Measurements from ENCODE around the gene AIG1.
"Not testable (repeated sequence)": the region's sequence is repeated elsewhere in the genome, so short reads cannot be mapped to it uniquely, and the experiment has no call there.

The AIG1 gene

DNA sequence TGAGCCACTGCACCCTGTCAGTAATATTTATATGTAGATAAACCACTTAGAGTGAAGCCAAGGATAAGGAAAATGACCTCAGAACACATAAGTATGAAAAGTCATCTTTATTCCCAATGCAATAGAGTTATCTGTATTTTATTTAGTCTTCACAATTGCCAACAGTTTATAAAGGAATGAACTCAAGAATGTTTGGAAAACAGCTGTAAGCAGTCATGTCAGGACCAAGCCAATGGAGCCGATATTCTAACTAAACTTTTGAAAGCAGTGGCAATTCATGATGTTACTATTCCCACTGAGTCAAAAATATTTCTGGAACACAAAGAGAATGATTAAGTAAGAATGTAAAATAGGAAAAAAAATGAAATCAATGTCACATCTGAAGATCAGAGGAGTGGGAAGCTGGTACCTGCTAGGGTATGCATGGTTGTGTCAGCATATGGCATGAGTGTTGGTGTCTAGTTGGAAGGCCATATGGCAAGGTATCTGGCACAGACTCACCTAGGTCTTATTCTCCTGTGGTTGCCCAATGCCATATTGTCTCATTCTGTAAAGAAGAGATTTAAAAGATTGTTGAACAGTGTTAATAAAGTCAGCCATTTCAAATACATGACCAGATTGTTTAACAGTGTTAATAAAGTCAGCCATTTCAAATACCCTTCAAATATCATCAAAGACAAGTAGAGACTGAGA is 271.6 kb downstream of the AIG1 start:
- DNase-seq (ENCODE audit: low read depth), result no peak

DNA sequence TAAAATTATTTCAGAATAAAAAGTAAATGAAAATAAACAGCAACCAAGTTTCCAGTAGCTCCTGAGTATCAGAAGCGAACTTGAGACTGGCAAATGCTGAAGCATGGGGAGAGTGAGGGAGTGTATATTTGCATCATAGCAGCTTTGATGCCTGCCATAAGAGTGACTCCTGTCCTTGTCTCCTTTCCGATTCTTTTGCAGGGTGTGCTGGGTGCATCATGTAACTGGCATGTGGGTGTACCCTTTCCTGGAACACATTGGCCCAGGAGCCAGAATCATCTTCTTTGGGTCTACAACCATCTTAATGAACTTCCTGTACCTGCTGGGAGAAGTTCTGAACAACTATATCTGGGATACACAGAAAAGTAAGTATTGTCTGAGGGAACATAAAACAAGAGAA is 272.4 kb downstream of the AIG1 start:
- DNase-seq (ENCODE audit: low read depth), result peak; percentile 41

DNA sequence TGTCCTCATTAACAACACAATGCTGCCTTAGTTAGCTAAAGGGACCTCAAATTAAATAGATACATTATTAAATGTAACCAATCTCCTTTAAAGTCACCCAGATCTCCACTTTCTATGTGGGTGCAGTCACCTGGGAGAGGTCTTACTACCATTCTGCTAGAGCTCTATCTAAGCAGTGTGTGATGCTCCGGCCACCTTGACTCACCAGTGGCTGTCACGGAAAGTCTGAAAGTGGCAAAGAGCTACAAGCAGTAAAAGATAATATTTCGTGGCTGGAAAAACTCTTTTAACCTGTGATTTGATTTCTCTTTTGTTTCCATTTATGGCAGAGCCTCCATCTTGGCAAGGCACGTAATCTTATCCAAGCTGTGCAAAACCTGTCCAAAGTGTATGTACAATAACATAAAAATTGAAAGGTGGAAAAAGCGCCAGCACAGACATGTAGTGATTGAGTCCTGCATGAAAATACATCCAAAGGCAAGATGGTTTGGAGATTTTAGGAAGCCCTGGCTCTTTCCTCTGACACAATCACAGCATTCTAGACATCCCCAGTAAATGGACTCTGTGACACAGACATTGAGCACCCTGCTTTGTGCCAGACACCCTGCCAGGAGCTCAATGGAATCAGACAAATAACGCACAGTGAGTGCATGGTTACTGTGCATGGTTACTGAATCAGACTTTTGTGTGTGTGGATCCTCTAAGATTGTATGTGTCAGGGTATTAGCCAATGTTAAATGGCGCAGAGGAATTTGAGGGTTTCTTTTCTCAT is 273.2 kb downstream of the AIG1 start:
- DNase-seq (ENCODE audit: low read depth), result peak; percentile 9

DNA sequence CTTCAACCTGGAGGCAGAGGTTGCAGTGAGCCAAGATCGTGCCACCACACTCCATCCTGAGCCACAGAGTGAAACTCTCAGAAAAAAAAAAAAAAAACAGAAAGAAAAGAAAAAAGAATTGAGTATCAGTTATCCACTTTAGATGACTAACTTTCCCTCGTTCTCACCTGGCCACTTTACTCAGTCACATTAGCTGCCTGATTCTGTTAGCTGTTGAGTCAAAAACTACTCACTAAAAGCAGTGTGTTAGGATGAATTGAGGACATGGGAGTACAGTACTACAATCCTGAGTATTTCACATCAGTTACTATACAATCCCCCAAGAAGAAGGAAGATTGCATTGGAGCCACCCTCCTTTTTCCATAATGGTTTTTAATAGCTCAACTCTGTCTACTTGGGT is 275.2 kb downstream of the AIG1 start:
- DNase-seq (ENCODE audit: low read depth), result peak; percentile 25

DNA sequence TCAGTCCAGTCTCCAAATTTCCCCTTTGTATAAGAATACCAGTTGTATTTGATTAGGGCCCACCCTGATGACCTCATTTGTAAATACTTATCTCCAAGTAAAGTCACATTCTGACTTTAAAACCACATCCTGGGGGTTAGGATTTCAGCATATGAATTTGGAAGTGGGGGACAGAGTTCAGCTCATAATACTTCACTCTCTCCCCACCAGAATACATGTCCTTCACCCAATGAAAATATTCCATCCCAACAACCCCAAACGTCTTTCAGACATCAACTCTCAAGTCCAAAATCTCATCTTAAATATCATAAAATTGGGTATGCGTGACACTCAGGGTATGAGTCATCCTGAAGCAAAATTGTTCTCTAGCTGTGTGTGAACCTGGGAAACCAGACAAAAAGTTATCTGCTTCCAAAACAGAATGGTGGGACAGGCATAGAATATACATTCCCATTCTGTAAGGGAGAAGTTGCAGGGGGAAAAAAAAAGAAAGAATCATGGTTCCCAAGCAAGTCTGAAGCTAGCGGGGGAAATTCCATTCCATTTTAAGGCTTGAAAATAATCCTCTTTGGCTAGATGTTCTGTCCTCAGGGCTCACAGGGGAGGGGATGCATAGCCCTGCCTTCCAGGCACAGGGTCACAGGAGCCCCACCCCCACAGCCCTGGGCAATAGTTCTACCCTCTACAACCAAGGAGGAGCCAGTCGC is 275.9 kb downstream of the AIG1 start:
- peak; percentile 87 for DNase-seq (ENCODE audit: low read depth)

DNA sequence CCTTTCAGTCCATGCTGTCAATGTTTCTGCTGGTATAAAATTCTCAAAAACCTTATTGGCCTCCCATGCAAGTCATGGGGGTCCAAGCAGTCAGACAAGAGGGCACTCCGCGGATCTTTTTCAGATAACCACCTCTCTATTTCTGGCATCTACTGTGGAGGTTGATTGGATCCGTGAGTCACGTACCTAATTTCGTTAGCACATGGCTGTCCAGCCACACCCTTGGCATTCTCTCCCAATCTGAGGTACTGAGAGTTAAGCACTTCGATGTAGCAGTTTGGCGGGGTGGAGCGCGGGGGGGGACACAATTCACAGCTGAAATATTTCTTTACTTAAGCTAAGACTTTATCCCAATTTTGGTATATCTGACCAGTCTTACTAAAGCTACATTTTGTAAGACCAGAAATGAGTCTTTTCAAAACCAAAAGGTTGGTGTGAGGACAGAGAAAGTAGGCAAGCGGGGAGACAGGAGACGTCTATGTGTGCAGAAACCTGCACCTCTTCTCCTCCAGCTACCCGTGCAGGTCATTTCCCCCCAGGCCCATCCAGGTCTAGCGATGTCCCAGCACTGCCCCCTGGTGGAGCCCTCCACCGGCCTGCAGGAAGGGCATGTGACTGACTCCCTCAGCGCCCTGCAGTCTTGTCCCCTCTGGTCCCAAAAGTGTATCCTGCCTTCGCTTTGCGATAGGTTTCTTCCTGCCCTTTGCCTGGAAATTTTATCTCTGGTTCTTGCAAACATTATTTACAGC is 276.7 kb downstream of the AIG1 start:
- DNase-seq (ENCODE audit: low read depth), result peak; percentile 33

DNA sequence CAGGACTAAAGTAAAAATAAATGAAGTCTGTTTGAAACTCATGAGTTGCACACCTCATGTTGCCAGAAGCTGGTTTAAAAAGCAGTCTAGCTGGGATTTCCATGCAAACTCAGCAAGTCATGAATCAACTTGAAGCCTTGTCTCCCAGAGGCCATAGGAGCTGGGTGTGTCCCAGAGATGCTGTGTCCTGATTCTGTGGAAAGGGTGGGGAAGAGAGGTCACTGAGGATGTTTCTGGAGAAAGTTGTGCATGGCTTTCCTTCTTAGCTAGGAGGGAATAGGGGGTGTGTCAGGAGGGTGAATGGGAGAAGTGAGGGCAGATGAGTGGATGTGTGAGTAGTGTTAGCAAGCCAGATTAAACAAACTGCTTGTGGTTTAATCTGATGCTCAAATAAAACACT is 278.5 kb downstream of the AIG1 start:
- DNase-seq (ENCODE audit: low read depth), result peak; percentile 7

DNA sequence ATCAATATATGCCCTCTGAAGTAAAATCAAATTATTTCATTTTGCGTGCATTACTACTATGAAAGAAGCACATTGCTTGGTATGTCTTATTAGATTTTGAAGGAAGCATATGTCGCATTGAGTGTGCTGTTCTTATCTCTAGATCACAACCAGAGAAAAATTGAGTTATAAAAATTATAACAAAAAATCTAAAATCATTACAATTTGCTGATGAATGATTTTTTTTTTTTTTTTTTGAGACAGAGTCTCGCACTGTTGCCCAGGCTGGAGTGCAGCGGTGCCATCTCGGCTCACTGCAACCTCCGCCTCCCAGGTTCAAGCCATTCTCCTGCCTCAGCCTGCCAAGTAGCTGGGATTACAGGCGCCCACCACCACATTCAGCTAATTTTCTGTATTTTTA is 284.8 kb downstream of the AIG1 start:
- not testable (repeated sequence) for DNase-seq (ENCODE audit: low read depth)

DNA sequence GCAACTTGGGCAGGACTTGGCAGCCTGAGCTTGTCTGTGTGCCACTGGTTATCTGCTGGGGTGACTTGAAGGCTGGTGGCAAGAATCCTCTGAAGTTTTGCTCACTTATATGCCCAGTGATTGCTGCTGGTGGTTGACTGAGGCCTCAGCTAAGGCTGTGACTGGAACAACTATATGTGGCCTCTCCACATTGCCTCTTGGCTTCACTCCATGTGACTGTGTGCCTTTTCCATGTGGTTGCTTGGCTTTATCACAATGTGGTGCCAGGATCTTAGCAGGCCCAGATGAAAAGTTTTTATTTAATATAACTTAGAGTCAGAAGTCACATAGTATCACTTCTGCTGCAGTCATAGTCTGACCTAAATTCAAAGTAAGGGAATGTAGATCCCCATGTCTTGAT is 285.3 kb downstream of the AIG1 start:
- DNase-seq (ENCODE audit: low read depth), result no peak

DNA sequence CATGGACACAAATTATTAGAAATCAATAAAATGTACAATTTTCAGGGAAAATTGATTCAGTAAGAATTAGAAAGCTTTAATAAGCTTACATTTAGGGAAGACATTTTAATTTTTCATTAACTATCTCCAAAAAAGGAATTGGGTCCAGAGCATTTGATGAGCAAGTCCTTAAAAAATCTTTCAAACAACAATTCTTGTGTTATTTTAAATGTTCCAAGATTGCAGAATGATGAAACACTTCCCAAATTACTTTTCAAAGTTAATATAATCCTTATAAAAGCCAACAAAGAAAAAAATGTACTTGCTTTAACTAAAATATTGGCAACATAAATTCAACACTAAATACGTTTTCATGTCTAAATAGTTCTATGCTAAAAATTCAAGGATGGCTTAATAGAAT is 287.8 kb downstream of the AIG1 start:
- DNase-seq (ENCODE audit: low read depth), result no peak

DNA sequence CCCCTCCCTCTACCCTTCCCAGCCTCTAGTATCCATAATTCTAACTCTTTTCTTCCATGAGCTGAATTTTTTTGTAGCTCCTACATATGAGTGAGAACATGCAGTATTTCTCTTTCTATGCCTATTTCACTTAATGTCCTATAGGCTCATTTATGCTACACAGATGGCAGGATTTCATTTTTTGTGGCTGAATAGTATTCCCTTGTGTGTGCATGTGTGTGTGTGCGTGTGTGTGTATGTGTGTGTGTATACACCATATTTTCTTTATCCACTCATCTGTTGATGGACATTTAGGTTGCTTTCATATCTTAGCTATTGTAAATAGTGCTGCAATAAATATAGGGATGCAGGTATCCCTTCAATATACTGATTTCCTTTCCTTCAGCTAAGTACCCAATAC is 288.8 kb downstream of the AIG1 start:
- DNase-seq (ENCODE audit: low read depth), result no peak

DNA sequence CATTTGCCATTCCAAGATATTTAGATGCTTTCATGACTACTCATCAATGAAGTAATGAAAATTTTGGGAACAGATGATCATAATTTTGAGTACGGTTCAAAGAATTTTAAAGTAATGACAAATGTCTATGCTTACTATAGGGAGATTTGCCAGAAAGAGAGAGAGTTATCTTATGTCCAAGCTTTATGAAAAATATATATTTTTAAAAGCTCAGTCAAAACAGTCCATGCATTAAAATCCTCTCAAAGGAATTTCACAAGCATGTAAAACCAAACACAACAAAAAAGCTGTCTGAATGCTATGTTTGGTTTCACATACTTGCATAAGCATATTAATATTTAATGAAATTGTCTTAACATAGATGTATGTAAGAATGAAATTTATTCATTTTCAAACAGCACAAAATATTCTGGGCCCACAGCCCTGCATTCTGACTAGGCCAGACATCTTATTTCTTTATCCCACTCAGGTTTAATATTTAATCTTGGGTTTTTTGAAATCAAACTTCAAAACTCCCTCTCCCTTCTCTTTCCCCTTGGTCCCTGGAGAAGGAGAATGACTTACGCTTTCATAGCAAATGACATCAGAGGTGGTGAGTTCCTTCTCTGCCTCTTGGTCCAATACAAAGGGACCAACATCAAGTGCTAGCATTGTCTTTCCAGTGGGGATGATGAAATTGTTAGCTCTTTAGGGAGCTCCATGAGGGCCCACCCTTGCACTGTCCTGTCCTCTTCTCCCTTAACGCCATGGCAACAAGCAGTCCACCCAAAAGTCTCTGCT is 295.6 kb downstream of the AIG1 start:
- no peak for DNase-seq (ENCODE audit: low read depth)

DNA sequence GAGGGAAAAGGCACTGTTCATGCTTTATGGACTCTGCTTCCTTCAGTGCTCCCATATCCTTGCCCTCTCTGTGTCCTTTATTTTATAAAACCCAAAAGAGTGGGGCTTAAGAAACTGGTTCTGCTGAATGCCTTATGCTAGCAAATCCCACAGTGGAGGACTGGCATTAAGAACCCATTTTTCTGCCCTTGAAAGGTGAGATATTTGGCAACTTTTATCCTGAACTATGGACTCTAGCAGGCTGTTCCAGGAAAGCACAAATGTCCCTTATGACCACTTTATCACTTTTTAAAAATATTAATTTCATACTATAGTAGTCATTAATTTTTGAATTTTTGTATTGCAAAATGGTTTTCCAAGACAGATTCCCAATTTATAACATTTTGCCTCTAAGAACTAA is 296.5 kb downstream of the AIG1 start:
- no peak for DNase-seq (ENCODE audit: low read depth)

DNA sequence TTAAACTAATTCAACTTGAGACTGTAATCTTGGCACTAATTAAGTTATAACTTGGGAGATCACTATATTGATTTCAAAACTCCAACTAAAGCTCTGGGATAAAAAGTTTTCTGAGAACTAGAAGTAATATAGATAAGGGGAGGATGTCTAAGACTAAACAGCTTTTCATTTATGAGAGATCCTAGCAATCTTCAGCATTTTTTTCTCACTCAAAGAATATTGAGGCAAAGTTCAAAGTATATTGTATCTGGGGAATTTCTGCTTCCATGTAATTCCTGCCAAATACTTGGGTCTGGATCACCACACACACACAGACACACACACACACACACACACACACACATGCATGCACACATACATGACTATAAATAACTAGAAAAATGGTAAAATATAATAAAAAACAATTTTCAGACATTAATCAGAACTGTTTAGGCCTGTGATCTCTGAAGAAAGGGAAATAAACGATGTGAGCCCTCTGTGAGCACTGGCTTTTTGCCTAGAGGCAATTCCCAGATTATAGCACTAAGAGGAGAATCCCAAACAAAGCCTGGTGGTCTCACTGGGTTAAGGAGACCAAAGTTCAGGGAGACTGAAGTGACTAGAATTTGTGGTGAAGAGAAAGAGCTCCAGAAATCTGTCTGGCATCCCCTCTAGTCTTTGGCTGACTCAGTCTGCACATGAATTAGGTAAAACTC is 297.0 kb downstream of the AIG1 start:
- no peak for DNase-seq (ENCODE audit: low read depth)

DNA sequence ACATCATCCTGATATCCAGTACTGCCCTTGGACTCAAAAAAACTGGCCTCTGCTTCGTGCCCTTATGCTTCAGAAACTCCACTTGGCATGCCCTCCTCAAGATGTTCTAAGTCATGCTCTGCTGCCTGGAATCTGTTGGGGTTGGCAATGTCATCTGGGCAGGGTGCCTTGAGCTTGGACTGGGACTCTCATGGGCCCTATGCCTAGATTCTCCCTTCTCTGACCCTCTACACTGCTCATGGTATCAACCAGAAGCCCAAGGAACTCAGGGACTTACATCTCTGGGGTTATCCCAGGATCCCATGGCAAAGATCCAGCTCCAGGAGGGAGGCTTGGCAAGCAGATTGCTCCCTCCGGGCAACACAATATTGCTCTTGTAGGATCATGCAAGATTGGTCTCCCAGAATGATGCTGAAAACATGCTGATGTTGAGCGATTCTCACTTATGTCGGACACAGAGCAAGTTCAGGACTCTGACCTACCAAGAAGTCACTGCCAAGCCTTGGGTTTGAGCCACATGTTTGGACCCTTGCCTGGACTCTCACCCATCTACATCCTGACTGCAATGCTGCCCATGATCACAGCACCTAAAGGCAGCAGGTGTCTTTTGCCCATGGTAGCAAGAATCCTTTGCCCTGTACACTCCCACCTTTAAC is 301.0 kb downstream of the AIG1 start:
- DNase-seq (ENCODE audit: low read depth), result no peak

DNA sequence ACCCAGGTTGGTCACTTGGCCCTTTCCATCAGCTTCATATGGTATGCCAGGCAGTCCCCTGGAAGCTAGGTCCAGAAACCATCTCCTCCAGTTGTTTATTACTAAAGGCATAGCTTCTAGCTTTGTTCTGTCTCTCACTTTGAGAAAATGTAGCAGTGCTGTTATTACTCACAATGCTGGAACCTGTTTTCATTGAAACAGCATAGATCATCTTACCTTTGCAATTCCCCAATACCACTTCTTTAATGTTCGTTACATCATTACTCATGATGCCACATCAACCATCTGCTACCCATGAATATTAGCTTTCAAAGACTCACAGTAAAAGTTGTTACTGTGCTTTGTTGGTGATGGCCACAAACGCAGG is 301.5 kb downstream of the AIG1 start:
- DNase-seq (ENCODE audit: low read depth), result no peak

DNA sequence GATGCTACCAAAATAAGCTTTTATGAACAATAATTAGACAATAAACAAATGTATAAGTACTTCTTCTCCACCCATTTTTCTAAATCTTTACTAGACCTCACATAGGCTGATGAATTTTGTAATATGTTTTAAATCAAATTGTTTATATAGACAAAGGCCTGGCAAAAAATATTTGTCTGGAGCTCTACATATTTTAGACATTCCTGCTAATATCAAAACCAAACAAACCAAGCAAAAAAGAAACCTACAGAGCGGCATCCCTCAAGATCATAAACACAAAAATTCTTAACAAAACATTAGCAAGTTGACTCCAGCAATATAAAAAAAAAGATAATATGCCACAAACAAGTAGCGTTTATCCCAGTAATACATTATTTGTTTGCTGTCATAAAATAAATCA is 302.6 kb downstream of the AIG1 start:
- no peak for DNase-seq (ENCODE audit: low read depth)

DNA sequence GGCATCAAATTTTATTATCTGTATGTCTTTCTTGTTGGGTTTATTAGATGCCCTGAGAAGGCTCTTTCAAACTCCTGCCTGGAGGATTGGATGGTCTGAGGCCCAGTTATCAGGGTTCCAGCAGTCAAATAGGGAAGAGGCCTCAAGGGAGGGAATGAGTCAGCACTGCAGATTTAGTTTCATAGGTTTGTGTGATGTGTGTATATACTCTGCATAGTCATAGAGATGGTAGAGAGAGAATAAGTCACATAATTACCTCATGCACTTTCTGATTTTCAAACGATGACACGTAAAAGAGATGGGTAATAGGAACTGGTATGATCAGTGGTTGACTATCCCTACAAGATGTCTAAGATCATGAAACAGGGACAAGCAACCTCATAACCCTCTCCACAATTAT is 307.7 kb downstream of the AIG1 start:
- peak; percentile 64 for DNase-seq (ENCODE audit: low read depth)

DNA sequence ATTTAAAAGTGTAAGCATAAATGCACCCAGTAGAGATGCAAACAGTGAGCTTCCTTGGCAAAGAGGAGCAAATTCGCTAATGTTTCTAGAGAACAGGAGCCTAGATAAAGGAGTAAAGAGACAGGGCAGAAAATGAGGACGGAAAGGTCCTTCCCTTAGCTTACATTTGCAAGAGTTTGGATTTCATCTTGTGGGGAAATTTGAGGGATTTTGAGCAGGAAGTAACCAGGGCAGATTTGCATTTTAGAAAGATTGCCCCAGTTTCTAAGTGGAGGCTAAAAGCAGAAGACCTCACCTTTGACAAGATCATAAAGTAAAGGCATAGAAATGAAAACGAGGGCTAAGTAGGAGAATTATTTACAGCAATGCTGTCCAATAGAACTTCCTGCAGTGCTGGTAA is 309.3 kb downstream of the AIG1 start:
- DNase-seq (ENCODE audit: low read depth), result no peak

DNA sequence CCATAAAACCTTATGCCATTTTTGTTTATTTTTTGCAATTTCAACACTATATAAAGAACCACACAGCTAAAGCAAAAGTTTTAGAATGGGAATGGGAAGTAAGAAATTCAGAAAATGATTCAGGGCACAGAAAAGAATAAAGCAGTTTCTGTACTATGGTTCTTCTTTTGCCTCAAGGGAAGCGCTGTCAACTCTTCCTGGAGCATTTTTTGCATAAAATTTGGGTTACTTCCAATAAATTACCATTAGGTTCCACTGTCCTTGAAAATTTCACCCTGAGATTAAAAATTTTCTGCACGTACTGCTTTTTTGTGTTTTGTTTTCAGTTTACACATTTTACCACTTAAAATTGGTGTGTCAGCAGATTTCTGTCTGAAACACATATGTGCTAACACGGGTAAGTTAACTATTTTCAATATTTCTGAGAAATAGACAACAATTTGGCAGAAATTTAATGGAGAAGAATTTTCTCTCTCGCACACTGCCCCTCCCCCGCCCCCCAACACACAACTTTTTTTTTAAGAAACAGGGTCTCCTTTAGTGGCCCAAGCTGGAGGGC is 310.2 kb downstream of the AIG1 start:
- no peak for DNase-seq (ENCODE audit: low read depth)
